RKO (cell line): Measurements from ENCODE around the gene STAG1.
"Not testable (repeated sequence)": the region's sequence is repeated elsewhere in the genome, so short reads cannot be mapped to it uniquely, and the experiment has no call there.

Source experiments
- DNase-seq: peaks from one replicate; pipeline ENCODE4 v3.0.0-alpha.2; 2016; ENCODE audit warnings: low spot score

Gene STAG1

GRCh38 chr3:136586580-136586979 lies 165.6 kb downstream of the STAG1 start:
- DNase-seq: no peak

GRCh38 chr3:136584728-136585127 lies 167.4 kb downstream of the STAG1 start:
- DNase-seq: no peak

- DNase-seq: no peak
Measured at GRCh38 chr3:136583823-136584222, 168.4 kb downstream of the STAG1 start.

GRCh38 chr3:136577791-136578190 lies 174.4 kb downstream of the STAG1 start:
- no peak for DNase-seq

GRCh38 chr3:136576279-136577009 lies 175.7 kb downstream of the STAG1 start:
- no peak for DNase-seq

GRCh38 chr3:136567599-136568188 lies 184.5 kb downstream of the STAG1 start:
- no peak for DNase-seq

GRCh38 chr3:136564962-136565361 lies 187.2 kb downstream of the STAG1 start:
- DNase-seq: not testable (repeated sequence)

GRCh38 chr3:136562026-136562425 lies 190.2 kb downstream of the STAG1 start:
- DNase-seq: no peak

- no peak for DNase-seq
Measured at GRCh38 chr3:136559896-136560295, 192.3 kb downstream of the STAG1 start.

- DNase-seq: not testable (repeated sequence)
Measured at GRCh38 chr3:136549461-136549860, 202.7 kb downstream of the STAG1 start.

- no peak for DNase-seq
Measured at GRCh38 chr3:136547293-136547692, 204.9 kb downstream of the STAG1 start.

GRCh38 chr3:136546720-136547119 lies 205.5 kb downstream of the STAG1 start:
- DNase-seq: peak; percentile 48

GRCh38 chr3:136545664-136546268 lies 206.4 kb downstream of the STAG1 start:
- DNase-seq: no peak

- DNase-seq: peak; percentile 11
Measured at GRCh38 chr3:136544532-136544931, 207.6 kb downstream of the STAG1 start.

- no peak for DNase-seq
Measured at GRCh38 chr3:136543385-136543784, 208.8 kb downstream of the STAG1 start.

- DNase-seq: peak; percentile 13
Measured at GRCh38 chr3:136535906-136536305, 216.3 kb downstream of the STAG1 start.

- no peak for DNase-seq
Measured at GRCh38 chr3:136532766-136533165, 219.4 kb downstream of the STAG1 start.

GRCh38 chr3:136518102-136518501 lies 234.1 kb downstream of the STAG1 start:
- DNase-seq: no peak

- DNase-seq: no peak
Measured at GRCh38 chr3:136516656-136517055, 235.5 kb downstream of the STAG1 start.

- no peak for DNase-seq
Measured at GRCh38 chr3:136516095-136516494, 236.1 kb downstream of the STAG1 start.

GRCh38 chr3:136514533-136514932 lies 237.6 kb downstream of the STAG1 start:
- DNase-seq: not testable (repeated sequence)

- no peak for DNase-seq
Measured at GRCh38 chr3:136513367-136513766, 238.8 kb downstream of the STAG1 start.

- DNase-seq: no peak
Measured at GRCh38 chr3:136512381-136512780, 239.8 kb downstream of the STAG1 start.
